HepG2 (cell line): ENCODE results near the gene RAB35. TPM values are rescaled to one million over a fixed set of nuclear protein-coding genes. Genes with fewer than 3 reads are reported as not detected.

Experiments
- AFF4 ChIP-seq: sonication (generic); formaldehyde crosslinking; IDR thresholded peaks from 2 replicates; pipeline ENCODE4 v1.4.0; 2020; ENCODE audit warnings: missing genetic modification reagents
- ATF3 ChIP-seq: sonication (generic); formaldehyde crosslinking; IDR thresholded peaks from 2 replicates; pipeline ENCODE4 v1.4.0; 2020; ENCODE audit warnings: missing genetic modification reagents
- FOSL2 ChIP-seq: sonication (generic); formaldehyde crosslinking; IDR thresholded peaks from 2 replicates; pipeline ENCODE4 v1.4.0; 2020; ENCODE audit warnings: missing genetic modification reagents
- GABPA ChIP-seq, 2 experiments: IDR thresholded peaks; 2 replicates each; pipeline ENCODE4 v1.6.1; 2011 to 2016; ENCODE audit warnings: low read depth in 2 of 2, low read length in 1 of 2, missing biosample characterization in 1 of 2, missing genetic modification characterization in 1 of 2
- HMG20A ChIP-seq: IDR thresholded peaks from 2 replicates; pipeline ENCODE4 v1.6.1; 2016; ENCODE audit warnings: borderline replicate concordance
- JDP2 ChIP-seq: sonication (generic); formaldehyde crosslinking; IDR thresholded peaks from 2 replicates; pipeline ENCODE4 v1.8.1; 2022; ENCODE audit warnings: missing genetic modification reagents, borderline replicate concordance
- MEIS2 ChIP-seq: sonication (generic); formaldehyde crosslinking; IDR thresholded peaks from 2 replicates; pipeline ENCODE4 v1.9.0; 2021; ENCODE audit warnings: mild to moderate bottlenecking, missing genetic modification reagents
- NFKBIZ ChIP-seq: IDR thresholded peaks from 2 replicates; pipeline ENCODE4 v1.6.1; 2018; ENCODE audit warnings: missing genetic modification reagents, missing compliant biosample characterization
- NONO ChIP-seq, 2 experiments: fragments of 450-650 bp in 1 of 2; sonication (generic) in 1 of 2; formaldehyde crosslinking in 1 of 2; IDR thresholded peaks in 1 of 2; conservative IDR thresholded peaks in 1 of 2; 2 replicates each; pipeline versions ENCODE4 v1.6.1 to v1.8.0; 2017 to 2022; ENCODE audit warnings: mild to moderate bottlenecking in 1 of 2, missing genetic modification reagents in 1 of 2, moderate library complexity in 1 of 2
- PHF5A ChIP-seq: IDR thresholded peaks from one replicate; pipeline ENCODE4 v1.6.1; 2018; ENCODE audit warnings: low read depth, missing genetic modification reagents; ENCODE audit not compliant: unreplicated experiment
- SAP130 ChIP-seq: IDR thresholded peaks from 2 replicates; pipeline ENCODE4 v1.6.1; 2016; ENCODE audit warnings: low read depth
- SMC3 ChIP-seq: IDR thresholded peaks from 2 replicates; pipeline ENCODE4 v1.6.1; 2011; ENCODE audit warnings: low read length, improper control_type of control experiment
- SOX6 ChIP-seq, 2 experiments: fragments of 450-650 bp in 1 of 2; sonication (generic) in 1 of 2; formaldehyde crosslinking in 1 of 2; IDR thresholded peaks; 2 replicates each; pipeline versions ENCODE4 v1.4.0 to v1.6.1; 2017 to 2020; ENCODE audit warnings: antibody characterized with exemption in 1 of 2, mild to moderate bottlenecking in 1 of 2, missing genetic modification reagents in 1 of 2
- U2AF2 ChIP-seq: fragments of 200-400 bp; formaldehyde crosslinking; IDR thresholded peaks from 2 replicates; pipeline ENCODE4 v1.6.1; 2017; ENCODE audit warnings: low read depth, mild to moderate bottlenecking, low read length
- ZMYM4 ChIP-seq: sonication (generic); formaldehyde crosslinking; IDR thresholded peaks from 2 replicates; pipeline ENCODE4 v1.8.1; 2023; ENCODE audit warnings: mild to moderate bottlenecking, missing genetic modification reagents
- ZNF17 ChIP-seq: sonication (generic); formaldehyde crosslinking; IDR thresholded peaks from 2 replicates; pipeline ENCODE4 v1.5.0; 2020; ENCODE audit warnings: mild to moderate bottlenecking, missing genetic modification reagents
- ZNF33A ChIP-seq: sonication (generic); formaldehyde crosslinking; IDR thresholded peaks from 2 replicates; pipeline ENCODE4 v1.5.1; 2020; ENCODE audit warnings: missing genetic modification reagents, mild to moderate bottlenecking, moderate library complexity, borderline replicate concordance
- ZNF552 ChIP-seq: sonication (generic); formaldehyde crosslinking; IDR thresholded peaks from 2 replicates; pipeline ENCODE4 v1.9.0; 2022; ENCODE audit warnings: missing genetic modification reagents, mild to moderate bottlenecking, borderline replicate concordance
- ZNF607 ChIP-seq: sonication (generic); formaldehyde crosslinking; IDR thresholded peaks from 2 replicates; pipeline ENCODE4 v1.5.1; 2020; ENCODE audit warnings: missing genetic modification reagents, mild to moderate bottlenecking, borderline replicate concordance
- ZNF619 ChIP-seq: sonication (generic); formaldehyde crosslinking; IDR thresholded peaks from 2 replicates; pipeline ENCODE4 v1.4.0; 2020; ENCODE audit warnings: mild to moderate bottlenecking, missing genetic modification reagents
- ZNF777 ChIP-seq: sonication (generic); formaldehyde crosslinking; IDR thresholded peaks from 2 replicates; pipeline ENCODE4 v1.4.0; 2020; ENCODE audit warnings: missing genetic modification reagents
- ZSCAN31 ChIP-seq: sonication (generic); formaldehyde crosslinking; IDR thresholded peaks from 2 replicates; pipeline ENCODE4 v1.5.0; 2020; ENCODE audit warnings: low read depth, mild to moderate bottlenecking, missing genetic modification reagents
- polyA plus RNA-seq, 8 experiments: library from polyadenylated mRNA; depleted of rRNA in 3 of 8; stranded (reverse) in 7 of 8; unstranded in 1 of 8; fragments of >200 nt; fragmentation: Illumina TruSeq in 4 of 8; extraction: Trizol in 4 of 8; gene quantifications; 2 replicates each; pipeline versions ENCODE4 v1.2.1 to v1.2.3, GENCODE V29; 2011 to 2016; ENCODE audit warnings: low read depth in 4 of 8, missing spikeins in 1 of 8, mixed read lengths in 1 of 8; ENCODE audit not compliant: insufficient read depth in 1 of 8
- total RNA-seq, 5 experiments: library from RNA; depleted of rRNA; stranded (reverse); fragments of >200 nt; fragmentation: Illumina TruSeq; extraction: Trizol; gene quantifications; 2 replicates each; pipeline ENCODE4 v1.2.3, GENCODE V29; 2016; ENCODE audit warnings: low read depth in 1 of 5
- TF ChIP-seq, protein P1 (sequence below): IDR thresholded peaks from 2 replicates; pipeline ENCODE4 v1.6.1; 2018; ENCODE audit warnings: missing genetic modification reagents, mild to moderate bottlenecking, missing compliant biosample characterization
- TF ChIP-seq, protein P2 (sequence below): conservative IDR thresholded peaks from 2 replicates; pipeline ENCODE4 v1.6.1; 2018; ENCODE audit warnings: missing genetic modification reagents

RAB35 gene
- total and polyA plus RNA-seq, 2 of the 13 experiments (the other 11 are each of a cell fraction or from before 2014, with no cell fraction given), result 25.2 to 29.1 TPM

DNA sequence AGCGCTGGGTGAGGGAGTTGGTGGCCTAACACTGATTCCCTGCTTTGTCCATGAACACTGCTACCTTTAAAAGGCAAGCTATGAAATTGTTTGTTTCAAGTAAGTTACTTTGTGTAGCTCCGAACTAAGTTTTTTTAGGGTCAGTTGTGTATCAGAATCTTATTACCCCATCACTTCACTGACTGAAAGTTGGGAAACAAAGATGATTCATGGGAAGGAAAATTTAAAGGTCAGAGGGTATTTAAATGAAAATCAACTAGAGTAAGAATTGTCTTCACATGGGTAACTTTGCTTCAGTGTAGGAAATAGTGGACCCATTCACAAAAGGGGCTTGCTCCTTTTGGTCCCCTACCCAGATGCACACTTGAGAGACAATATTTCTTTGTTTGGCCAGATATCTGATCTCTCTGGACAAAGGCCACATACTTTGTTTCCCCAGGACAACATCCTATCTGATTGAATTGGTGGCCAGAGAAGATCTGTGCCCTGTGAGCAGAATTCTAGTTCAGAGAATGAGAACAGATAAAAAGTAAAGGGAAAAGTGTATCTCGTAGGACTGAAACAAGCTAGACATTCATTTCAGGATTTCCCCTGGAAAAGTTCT is 53.5 kb downstream of the RAB35 start (continued):
- TF ChIP-seq, protein P1, sequence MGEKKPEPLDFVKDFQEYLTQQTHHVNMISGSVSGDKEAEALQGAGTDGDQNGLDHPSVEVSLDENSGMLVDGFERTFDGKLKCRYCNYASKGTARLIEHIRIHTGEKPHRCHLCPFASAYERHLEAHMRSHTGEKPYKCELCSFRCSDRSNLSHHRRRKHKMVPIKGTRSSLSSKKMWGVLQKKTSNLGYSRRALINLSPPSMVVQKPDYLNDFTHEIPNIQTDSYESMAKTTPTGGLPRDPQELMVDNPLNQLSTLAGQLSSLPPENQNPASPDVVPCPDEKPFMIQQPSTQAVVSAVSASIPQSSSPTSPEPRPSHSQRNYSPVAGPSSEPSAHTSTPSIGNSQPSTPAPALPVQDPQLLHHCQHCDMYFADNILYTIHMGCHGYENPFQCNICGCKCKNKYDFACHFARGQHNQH (CRISPR knock-in tag), result no peak
- no peak for TF ChIP-seq GABPA (IDR thresholded peaks at IDR 0.05; ENCODE audit: low read depth, low read length)
- no peak for TF ChIP-seq GABPA (CRISPR knock-in tag; IDR thresholded peaks at IDR 0.05; ENCODE audit: low read depth)
- no peak for TF ChIP-seq JDP2 (CRISPR knock-in tag)
- 0 out of 2 replicates have a peak, but pooled peaks have one; percentile 28 for TF ChIP-seq SAP130
- TF ChIP-seq ZMYM4 (CRISPR knock-in tag), result no peak
- TF ChIP-seq PHF5A, result no peak
- TF ChIP-seq ATF3 (CRISPR knock-in tag), result no peak
- no peak for TF ChIP-seq SOX6 (IDR thresholded peaks at IDR 0.05)
- TF ChIP-seq SOX6 (CRISPR knock-in tag; IDR thresholded peaks at IDR 0.05), result peak; percentile 76
- TF ChIP-seq, protein P2, sequence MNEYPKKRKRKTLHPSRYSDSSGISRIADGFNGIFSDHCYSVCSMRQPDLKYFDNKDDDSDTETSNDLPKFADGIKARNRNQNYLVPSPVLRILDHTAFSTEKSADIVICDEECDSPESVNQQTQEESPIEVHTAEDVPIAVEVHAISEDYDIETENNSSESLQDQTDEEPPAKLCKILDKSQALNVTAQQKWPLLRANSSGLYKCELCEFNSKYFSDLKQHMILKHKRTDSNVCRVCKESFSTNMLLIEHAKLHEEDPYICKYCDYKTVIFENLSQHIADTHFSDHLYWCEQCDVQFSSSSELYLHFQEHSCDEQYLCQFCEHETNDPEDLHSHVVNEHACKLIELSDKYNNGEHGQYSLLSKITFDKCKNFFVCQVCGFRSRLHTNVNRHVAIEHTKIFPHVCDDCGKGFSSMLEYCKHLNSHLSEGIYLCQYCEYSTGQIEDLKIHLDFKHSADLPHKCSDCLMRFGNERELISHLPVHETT, result no peak
- TF ChIP-seq ZNF607 (CRISPR knock-in tag), result no peak
- no peak for TF ChIP-seq U2AF2
- no peak for TF ChIP-seq NFKBIZ (CRISPR knock-in tag)
- no peak for TF ChIP-seq ZNF17
- TF ChIP-seq AFF4, result no peak
- no peak for TF ChIP-seq NONO (IDR thresholded peaks at IDR 0.05)
- no peak for TF ChIP-seq NONO (CRISPR knock-in tag; conservative IDR thresholded peaks at IDR 0.05)
- TF ChIP-seq MEIS2 (CRISPR knock-in tag), result no peak
- 0 out of 2 replicates have a peak, but pooled peaks have one; percentile 20 for TF ChIP-seq FOSL2 (CRISPR knock-in tag)
- no peak for TF ChIP-seq SMC3
- peak; percentile 32; the same call in 1 of the 2 replicates for TF ChIP-seq HMG20A
- TF ChIP-seq ZSCAN31, result no peak
- TF ChIP-seq ZNF619 (CRISPR knock-in tag), result no peak
- TF ChIP-seq ZNF552 (CRISPR knock-in tag), result no peak
- TF ChIP-seq ZNF33A (CRISPR knock-in tag), result no peak
- no peak for TF ChIP-seq ZNF777
